Measurements from ENCODE around the gene SRC.

The SRC gene

DNA sequence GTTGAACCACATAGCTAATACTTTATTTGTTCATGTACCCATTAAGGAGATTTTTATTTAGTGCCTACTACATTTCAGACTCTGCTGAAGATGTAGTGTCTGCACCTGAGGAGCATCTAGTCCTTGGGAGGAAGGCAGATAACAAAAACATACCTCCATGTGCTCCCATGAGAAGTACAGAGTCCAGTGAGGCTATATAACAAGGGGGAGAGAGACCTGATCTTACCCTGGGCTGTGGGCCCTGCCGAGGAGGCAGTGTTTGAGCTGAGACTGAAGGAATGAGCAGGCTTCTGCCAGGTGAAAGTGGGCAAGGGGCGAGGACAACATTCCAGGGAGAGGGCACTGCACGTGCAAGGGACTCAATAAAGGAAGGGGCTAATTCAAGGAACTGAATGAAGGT, 44.4 kb upstream of the SRC start:
- in situ Hi-C loops (cut with MboI; ENCODE audit: low pct_unique_long_range_greater_than_20kb, low sequenced_read_pairs, unreplicated experiment): no loop called here
- DNase-seq (ENCODE audit: low spot score): no peak

DNA sequence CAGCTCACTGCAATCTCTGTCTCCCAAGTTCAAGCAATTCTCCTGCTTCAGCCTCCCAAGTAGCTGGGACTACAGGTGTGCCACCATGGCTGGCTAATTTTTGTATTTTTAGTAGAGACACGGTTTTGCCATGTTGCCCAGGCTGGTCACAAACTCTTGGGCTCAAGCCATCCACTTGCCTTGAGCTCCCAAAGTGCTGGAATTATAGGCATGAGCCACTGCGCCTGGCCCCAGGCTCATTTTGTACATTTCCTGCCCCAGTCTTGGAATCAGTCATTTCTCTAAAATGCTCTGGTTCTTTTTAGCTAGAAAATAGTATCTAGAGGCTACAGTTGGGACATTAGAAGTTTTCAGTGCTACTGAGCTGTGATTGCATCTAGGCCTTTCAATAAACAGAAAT, 43.0 kb upstream of the SRC start:
- in situ Hi-C loops (cut with MboI; ENCODE audit: low pct_unique_long_range_greater_than_20kb, low sequenced_read_pairs, unreplicated experiment): no loop called here
- TF ChIP-seq, protein P1, sequence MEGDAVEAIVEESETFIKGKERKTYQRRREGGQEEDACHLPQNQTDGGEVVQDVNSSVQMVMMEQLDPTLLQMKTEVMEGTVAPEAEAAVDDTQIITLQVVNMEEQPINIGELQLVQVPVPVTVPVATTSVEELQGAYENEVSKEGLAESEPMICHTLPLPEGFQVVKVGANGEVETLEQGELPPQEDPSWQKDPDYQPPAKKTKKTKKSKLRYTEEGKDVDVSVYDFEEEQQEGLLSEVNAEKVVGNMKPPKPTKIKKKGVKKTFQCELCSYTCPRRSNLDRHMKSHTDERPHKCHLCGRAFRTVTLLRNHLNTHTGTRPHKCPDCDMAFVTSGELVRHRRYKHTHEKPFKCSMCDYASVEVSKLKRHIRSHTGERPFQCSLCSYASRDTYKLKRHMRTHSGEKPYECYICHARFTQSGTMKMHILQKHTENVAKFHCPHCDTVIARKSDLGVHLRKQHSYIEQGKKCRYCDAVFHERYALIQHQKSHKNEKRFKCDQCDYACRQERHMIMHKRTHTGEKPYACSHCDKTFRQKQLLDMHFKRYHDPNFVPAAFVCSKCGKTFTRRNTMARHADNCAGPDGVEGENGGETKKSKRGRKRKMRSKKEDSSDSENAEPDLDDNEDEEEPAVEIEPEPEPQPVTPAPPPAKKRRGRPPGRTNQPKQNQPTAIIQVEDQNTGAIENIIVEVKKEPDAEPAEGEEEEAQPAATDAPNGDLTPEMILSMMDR (IDR thresholded peaks at IDR 0.05; ENCODE audit: extremely low read depth, insufficient read depth, missing control alignments): no peak
- no peak for DNase-seq (ENCODE audit: low spot score)

More for the DNA sequence above, 44.4 kb upstream of the SRC start:
- TF ChIP-seq, protein P1 (IDR thresholded peaks at IDR 0.05; ENCODE audit: extremely low read depth, insufficient read depth, missing control alignments): no peak

DNA sequence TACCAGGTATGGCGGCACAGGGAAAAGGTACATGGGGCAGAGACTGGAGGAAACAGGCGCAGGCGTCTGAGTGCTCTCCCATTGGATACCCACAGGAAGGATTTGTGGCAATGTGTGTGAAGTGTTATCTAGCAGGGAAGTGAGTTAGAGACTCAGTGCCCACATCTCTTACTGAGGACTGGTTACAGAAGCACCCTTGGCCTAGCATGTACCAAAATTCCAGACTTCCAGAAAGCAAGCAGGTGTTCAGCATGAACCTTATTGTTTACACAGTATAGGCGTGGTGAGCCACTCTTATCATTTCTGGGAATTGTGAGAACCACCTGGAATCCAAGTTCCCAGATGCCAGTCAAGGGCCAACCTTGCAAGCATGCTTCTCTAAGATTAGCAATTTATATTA, 42.3 kb upstream of the SRC start:
- no peak for DNase-seq (ENCODE audit: low spot score)
- in situ Hi-C loops (cut with MboI; ENCODE audit: low pct_unique_long_range_greater_than_20kb, low sequenced_read_pairs, unreplicated experiment): no loop called here
- TF ChIP-seq, protein P1 (IDR thresholded peaks at IDR 0.05; ENCODE audit: extremely low read depth, insufficient read depth, missing control alignments): no peak

DNA sequence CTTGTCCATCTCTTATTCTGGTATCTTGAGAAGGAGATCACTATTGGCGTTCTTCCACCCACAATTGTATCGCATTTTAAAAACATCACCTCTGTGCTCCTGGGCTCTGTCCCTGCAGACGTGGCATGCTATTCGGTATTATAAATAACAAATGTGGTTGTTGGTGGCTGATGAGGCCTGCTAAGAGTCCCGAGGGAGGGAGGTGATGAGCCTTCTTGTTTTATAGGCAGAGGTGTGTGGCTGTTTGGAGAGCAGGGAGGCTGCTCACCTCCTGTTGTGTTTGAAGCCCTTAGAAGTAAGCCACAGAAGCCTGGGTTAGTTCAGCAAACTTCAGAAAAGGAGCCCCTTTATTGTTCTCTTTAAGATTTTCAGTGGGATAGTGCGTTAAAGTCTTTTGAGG, 40.9 kb upstream of the SRC start:
- in situ Hi-C loops (cut with MboI; ENCODE audit: low pct_unique_long_range_greater_than_20kb, low sequenced_read_pairs, unreplicated experiment): no loop called here
- TF ChIP-seq, protein P1 (IDR thresholded peaks at IDR 0.05; ENCODE audit: extremely low read depth, insufficient read depth, missing control alignments): no peak
- DNase-seq (ENCODE audit: low spot score): no peak

DNA sequence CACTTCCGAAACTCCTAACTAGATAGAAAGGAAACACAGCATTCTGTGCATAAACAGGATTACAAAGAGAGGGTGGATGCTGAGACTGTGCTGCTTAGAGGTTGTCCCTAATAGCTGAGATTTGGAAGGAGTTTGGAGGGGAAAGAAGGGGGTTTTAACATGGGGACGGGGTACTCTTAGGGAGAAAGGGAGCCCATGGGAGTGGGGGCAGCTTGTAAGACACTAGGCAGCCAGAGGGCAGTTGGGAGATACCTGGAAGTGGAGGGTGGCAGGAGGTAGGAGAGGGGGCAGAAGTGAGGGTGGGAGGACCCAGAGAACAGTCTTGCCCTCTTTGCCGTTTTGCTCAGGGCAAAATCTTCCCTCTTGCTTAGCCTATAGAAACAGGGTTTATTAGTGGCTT, 40.1 kb upstream of the SRC start:
- in situ Hi-C loops (cut with MboI; ENCODE audit: low pct_unique_long_range_greater_than_20kb, low sequenced_read_pairs, unreplicated experiment): no loop called here
- DNase-seq (ENCODE audit: low spot score): no peak
- TF ChIP-seq, protein P1 (IDR thresholded peaks at IDR 0.05; ENCODE audit: extremely low read depth, insufficient read depth, missing control alignments): no peak

DNA sequence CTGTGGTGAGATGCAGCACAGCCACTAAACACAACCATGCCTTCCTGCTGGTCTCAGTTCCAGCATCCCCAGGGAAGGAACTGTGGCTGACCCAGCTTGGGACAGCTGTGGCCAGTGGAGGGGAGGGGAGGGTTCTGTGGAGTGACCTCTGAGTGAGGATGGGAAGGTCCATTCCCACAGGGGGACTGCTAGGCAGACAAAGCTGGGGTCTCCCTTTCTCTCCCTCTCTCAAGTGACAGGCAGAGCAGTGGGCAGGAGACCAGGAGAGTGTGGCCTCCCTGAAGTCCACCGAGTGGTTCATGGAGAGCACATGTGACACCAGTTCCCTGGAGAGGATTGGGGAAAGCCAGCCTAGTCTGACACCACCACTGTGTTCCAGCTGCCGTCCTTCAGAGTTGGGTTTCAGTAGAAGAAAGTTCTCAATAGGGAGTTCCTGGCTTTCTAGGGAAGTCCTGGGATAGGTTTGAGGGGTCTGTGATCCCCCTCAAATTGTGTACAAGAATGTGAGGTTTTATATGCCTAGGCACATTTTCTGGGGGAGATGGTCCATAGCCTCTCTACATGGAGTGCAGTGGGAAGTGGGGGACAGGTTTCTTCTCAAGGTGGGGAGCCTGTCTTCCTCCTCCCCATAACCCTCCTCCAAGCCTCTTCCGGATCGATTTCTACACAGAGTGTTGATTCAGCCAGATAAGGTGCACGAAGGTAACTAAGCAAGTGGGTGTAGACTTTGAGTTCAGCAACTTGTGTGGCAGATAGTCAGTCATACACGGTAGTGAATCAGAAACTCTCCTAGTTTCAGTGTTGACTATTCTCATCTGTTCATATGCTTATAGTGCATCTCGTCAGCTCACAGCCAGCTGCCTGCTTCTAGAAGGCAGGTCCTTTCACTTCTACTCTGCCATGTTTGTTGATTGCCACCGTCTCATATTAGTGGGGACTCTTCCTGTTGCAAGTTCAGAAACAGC, 37.6 kb upstream of the SRC start:
- TF ChIP-seq, protein P1 (IDR thresholded peaks at IDR 0.05; ENCODE audit: extremely low read depth, insufficient read depth, missing control alignments): no peak
- peak; percentile 86 for DNase-seq (ENCODE audit: low spot score)
- in situ Hi-C loops (cut with MboI; ENCODE audit: low pct_unique_long_range_greater_than_20kb, low sequenced_read_pairs, unreplicated experiment): no loop called here
